ENCODE measurements around the gene CD47. TPM values are rescaled to one million over a fixed set of nuclear protein-coding genes. Genes with fewer than 3 reads are reported as not detected.

CD47 gene
- total RNA-seq, 1 experiment from 2014 or later = 16.3 TPM

DNA sequence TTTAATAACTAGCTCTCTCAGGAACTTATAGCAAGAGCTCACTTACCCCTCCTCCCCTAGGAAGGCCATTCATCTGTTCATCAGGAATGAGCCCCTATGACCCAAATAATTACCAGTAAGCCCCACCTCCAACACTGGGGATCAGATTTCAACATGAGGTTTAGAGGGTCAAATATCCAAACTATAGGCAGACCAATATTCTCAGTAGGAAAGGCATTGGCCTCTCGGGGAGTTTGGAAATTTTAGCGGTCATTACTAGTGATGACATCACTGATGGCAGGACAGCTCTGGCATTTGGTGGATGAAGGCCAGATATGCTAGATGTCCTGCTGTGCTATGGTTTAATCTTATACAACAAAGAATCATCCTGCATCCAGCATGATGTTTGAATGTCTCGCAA is 15.2 kb upstream of the CD47 start:
- Mint-ChIP-seq H3K27ac (no peak overlapping the region), H3K36me3 (no peaks in the 10 kb centered on the region), H3K9me3 (no peaks in the 10 kb centered on the region), H3K4me1 (peaks cover 13% of the 10 kb centered on the region), H3K27me3 (ENCODE audit: low read depth) (no peaks in the 10 kb centered on the region), H3K4me3 (no peak overlapping the region)
- CTCF ChIA-PET = no interaction called here
- no peak for ATAC-seq
- POLR2A ChIA-PET = interaction anchor here (1.0 kb wide), 1 partner anchor 47 kb away, joined by 3 read pairs; no protein-coding TSS in a partner anchor
- TF ChIP-seq GABPB1 (CRISPR knock-in tag; IDR thresholded peaks at IDR 0.05) (no peak), NR3C1 (CRISPR knock-in tag; conservative IDR thresholded peaks at IDR 0.05; ENCODE audit: low read depth) (no peak), EMX1 (CRISPR knock-in tag; IDR thresholded peaks at IDR 0.05) (no peak), ZNF671 (CRISPR knock-in tag; IDR thresholded peaks at IDR 0.05) (no peak), FOXK1 (CRISPR knock-in tag; IDR thresholded peaks at IDR 0.05) (no peak), MYBL2 (CRISPR knock-in tag; IDR thresholded peaks at IDR 0.05) (no peak), ZNF317 (CRISPR knock-in tag; IDR thresholded peaks at IDR 0.05; ENCODE audit: borderline replicate concordance, low read depth) (no peak), KAT7 (CRISPR knock-in tag; IDR thresholded peaks at IDR 0.05; ENCODE audit: borderline replicate concordance) (no peak), HMGA2 (CRISPR knock-in tag; IDR thresholded peaks at IDR 0.05) (no peak), SP1 (CRISPR knock-in tag; conservative IDR thresholded peaks at IDR 0.05) (no peak)
- TF ChIP-seq, protein P1, sequence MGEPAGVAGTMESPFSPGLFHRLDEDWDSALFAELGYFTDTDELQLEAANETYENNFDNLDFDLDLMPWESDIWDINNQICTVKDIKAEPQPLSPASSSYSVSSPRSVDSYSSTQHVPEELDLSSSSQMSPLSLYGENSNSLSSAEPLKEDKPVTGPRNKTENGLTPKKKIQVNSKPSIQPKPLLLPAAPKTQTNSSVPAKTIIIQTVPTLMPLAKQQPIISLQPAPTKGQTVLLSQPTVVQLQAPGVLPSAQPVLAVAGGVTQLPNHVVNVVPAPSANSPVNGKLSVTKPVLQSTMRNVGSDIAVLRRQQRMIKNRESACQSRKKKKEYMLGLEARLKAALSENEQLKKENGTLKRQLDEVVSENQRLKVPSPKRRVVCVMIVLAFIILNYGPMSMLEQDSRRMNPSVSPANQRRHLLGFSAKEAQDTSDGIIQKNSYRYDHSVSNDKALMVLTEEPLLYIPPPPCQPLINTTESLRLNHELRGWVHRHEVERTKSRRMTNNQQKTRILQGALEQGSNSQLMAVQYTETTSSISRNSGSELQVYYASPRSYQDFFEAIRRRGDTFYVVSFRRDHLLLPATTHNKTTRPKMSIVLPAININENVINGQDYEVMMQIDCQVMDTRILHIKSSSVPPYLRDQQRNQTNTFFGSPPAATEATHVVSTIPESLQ (CRISPR knock-in tag; IDR thresholded peaks at IDR 0.05) = no peak
- TF ChIP-seq, protein P2, sequence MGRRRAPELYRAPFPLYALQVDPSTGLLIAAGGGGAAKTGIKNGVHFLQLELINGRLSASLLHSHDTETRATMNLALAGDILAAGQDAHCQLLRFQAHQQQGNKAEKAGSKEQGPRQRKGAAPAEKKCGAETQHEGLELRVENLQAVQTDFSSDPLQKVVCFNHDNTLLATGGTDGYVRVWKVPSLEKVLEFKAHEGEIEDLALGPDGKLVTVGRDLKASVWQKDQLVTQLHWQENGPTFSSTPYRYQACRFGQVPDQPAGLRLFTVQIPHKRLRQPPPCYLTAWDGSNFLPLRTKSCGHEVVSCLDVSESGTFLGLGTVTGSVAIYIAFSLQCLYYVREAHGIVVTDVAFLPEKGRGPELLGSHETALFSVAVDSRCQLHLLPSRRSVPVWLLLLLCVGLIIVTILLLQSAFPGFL (CRISPR knock-in tag; IDR thresholded peaks at IDR 0.05; ENCODE audit: borderline replicate concordance) = no peak
- TF ChIP-seq, protein P3, sequence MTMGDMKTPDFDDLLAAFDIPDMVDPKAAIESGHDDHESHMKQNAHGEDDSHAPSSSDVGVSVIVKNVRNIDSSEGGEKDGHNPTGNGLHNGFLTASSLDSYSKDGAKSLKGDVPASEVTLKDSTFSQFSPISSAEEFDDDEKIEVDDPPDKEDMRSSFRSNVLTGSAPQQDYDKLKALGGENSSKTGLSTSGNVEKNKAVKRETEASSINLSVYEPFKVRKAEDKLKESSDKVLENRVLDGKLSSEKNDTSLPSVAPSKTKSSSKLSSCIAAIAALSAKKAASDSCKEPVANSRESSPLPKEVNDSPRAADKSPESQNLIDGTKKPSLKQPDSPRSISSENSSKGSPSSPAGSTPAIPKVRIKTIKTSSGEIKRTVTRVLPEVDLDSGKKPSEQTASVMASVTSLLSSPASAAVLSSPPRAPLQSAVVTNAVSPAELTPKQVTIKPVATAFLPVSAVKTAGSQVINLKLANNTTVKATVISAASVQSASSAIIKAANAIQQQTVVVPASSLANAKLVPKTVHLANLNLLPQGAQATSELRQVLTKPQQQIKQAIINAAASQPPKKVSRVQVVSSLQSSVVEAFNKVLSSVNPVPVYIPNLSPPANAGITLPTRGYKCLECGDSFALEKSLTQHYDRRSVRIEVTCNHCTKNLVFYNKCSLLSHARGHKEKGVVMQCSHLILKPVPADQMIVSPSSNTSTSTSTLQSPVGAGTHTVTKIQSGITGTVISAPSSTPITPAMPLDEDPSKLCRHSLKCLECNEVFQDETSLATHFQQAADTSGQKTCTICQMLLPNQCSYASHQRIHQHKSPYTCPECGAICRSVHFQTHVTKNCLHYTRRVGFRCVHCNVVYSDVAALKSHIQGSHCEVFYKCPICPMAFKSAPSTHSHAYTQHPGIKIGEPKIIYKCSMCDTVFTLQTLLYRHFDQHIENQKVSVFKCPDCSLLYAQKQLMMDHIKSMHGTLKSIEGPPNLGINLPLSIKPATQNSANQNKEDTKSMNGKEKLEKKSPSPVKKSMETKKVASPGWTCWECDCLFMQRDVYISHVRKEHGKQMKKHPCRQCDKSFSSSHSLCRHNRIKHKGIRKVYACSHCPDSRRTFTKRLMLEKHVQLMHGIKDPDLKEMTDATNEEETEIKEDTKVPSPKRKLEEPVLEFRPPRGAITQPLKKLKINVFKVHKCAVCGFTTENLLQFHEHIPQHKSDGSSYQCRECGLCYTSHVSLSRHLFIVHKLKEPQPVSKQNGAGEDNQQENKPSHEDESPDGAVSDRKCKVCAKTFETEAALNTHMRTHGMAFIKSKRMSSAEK (CRISPR knock-in tag; IDR thresholded peaks at IDR 0.05; ENCODE audit: borderline replicate concordance) = no peak
- TF ChIP-seq, protein P4, sequence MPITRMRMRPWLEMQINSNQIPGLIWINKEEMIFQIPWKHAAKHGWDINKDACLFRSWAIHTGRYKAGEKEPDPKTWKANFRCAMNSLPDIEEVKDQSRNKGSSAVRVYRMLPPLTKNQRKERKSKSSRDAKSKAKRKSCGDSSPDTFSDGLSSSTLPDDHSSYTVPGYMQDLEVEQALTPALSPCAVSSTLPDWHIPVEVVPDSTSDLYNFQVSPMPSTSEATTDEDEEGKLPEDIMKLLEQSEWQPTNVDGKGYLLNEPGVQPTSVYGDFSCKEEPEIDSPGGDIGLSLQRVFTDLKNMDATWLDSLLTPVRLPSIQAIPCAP (CRISPR knock-in tag; IDR thresholded peaks at IDR 0.05) = no peak
- TF ChIP-seq, protein P5, sequence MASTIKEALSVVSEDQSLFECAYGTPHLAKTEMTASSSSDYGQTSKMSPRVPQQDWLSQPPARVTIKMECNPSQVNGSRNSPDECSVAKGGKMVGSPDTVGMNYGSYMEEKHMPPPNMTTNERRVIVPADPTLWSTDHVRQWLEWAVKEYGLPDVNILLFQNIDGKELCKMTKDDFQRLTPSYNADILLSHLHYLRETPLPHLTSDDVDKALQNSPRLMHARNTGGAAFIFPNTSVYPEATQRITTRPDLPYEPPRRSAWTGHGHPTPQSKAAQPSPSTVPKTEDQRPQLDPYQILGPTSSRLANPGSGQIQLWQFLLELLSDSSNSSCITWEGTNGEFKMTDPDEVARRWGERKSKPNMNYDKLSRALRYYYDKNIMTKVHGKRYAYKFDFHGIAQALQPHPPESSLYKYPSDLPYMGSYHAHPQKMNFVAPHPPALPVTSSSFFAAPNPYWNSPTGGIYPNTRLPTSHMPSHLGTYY (CRISPR knock-in tag; IDR thresholded peaks at IDR 0.05) = no peak
- TF ChIP-seq, protein P6, sequence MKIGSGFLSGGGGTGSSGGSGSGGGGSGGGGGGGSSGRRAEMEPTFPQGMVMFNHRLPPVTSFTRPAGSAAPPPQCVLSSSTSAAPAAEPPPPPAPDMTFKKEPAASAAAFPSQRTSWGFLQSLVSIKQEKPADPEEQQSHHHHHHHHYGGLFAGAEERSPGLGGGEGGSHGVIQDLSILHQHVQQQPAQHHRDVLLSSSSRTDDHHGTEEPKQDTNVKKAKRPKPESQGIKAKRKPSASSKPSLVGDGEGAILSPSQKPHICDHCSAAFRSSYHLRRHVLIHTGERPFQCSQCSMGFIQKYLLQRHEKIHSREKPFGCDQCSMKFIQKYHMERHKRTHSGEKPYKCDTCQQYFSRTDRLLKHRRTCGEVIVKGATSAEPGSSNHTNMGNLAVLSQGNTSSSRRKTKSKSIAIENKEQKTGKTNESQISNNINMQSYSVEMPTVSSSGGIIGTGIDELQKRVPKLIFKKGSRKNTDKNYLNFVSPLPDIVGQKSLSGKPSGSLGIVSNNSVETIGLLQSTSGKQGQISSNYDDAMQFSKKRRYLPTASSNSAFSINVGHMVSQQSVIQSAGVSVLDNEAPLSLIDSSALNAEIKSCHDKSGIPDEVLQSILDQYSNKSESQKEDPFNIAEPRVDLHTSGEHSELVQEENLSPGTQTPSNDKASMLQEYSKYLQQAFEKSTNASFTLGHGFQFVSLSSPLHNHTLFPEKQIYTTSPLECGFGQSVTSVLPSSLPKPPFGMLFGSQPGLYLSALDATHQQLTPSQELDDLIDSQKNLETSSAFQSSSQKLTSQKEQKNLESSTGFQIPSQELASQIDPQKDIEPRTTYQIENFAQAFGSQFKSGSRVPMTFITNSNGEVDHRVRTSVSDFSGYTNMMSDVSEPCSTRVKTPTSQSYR (CRISPR knock-in tag; IDR thresholded peaks at IDR 0.05) = no peak
- TF ChIP-seq, protein P7, sequence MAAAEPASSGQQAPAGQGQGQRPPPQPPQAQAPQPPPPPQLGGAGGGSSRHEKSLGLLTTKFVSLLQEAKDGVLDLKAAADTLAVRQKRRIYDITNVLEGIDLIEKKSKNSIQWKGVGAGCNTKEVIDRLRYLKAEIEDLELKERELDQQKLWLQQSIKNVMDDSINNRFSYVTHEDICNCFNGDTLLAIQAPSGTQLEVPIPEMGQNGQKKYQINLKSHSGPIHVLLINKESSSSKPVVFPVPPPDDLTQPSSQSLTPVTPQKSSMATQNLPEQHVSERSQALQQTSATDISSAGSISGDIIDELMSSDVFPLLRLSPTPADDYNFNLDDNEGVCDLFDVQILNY (CRISPR knock-in tag; IDR thresholded peaks at IDR 0.05) = no peak
- TF ChIP-seq, protein P8, sequence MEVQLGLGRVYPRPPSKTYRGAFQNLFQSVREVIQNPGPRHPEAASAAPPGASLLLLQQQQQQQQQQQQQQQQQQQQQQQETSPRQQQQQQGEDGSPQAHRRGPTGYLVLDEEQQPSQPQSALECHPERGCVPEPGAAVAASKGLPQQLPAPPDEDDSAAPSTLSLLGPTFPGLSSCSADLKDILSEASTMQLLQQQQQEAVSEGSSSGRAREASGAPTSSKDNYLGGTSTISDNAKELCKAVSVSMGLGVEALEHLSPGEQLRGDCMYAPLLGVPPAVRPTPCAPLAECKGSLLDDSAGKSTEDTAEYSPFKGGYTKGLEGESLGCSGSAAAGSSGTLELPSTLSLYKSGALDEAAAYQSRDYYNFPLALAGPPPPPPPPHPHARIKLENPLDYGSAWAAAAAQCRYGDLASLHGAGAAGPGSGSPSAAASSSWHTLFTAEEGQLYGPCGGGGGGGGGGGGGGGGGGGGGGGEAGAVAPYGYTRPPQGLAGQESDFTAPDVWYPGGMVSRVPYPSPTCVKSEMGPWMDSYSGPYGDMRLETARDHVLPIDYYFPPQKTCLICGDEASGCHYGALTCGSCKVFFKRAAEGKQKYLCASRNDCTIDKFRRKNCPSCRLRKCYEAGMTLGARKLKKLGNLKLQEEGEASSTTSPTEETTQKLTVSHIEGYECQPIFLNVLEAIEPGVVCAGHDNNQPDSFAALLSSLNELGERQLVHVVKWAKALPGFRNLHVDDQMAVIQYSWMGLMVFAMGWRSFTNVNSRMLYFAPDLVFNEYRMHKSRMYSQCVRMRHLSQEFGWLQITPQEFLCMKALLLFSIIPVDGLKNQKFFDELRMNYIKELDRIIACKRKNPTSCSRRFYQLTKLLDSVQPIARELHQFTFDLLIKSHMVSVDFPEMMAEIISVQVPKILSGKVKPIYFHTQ (CRISPR knock-in tag; IDR thresholded peaks at IDR 0.05) = no peak
- no peak for DNase-seq (ENCODE audit: low spot score)
